B cell (primary cell): ENCODE data around the gene RNASEH1. TPM values are rescaled to one million over a fixed set of nuclear protein-coding genes. Genes with fewer than 3 reads are reported as not detected.

ENCODE experiments used
- ATAC-seq: fragments of 200-7000 bp; cut with Tn5 transposase; one replicate; pipeline ENCODE4 v1.10.0; 2021; ENCODE audit warnings: low read depth, mild to moderate bottlenecking, moderate number of reproducible peaks, moderate library complexity
- CTCF ChIA-PET: fragments of 350-600 bp; sonication (Branson Sonifier 250); formaldehyde crosslinking; loops from one replicate; lab custom pipeline; 2021; ENCODE audit warnings: antibody characterized with exemption, inconsistent platforms; lab: Charles Lee
- POLR2A ChIA-PET: fragments of 350-600 bp; sonication (Branson Sonifier 250); formaldehyde crosslinking; loops from one replicate; lab custom pipeline; 2021; ENCODE audit warnings: antibody characterized with exemption; lab: Charles Lee
- DNase-seq: peaks from one replicate; pipeline ENCODE4 v3.0.0; 2013
- H2AFZ ChIP-seq: 2 replicates; pipeline ENCODE4 v1.6.1; 2012; ENCODE audit warnings: mild to moderate bottlenecking, low read depth, low read length; ENCODE audit not compliant: insufficient read depth, poor library complexity, severe bottlenecking
- H3K27ac ChIP-seq, 2 donors: 1 replicate in 1 of 2; 2 replicates in 1 of 2; pipeline ENCODE4 v1.5.1; 2012 to 2013; ENCODE audit warnings: low read length in 2 of 2, mild to moderate bottlenecking in 2 of 2, moderate library complexity in 1 of 2
- H3K27me3 ChIP-seq, 4 experiments: fragments of 200-600 bp in 1 of 4; sonication (generic) in 1 of 4; replicated peaks in 1 of 4; 1 replicate in 2 of 4; 2 replicates in 2 of 4; pipeline versions ENCODE4 v1.6.1 to v1.7.0; 2013 to 2016; ENCODE audit warnings: low read length in 3 of 4, mild to moderate bottlenecking in 2 of 4, mixed read lengths in 1 of 4, moderate library complexity in 1 of 4; ENCODE audit not compliant: insufficient read depth in 4 of 4, control insufficient read depth in 3 of 4; ENCODE audit errors: control extremely low read depth in 1 of 4
- H3K36me3 ChIP-seq, 2 experiments: replicated peaks in 1 of 2; 1 replicate in 1 of 2; 2 replicates in 1 of 2; pipeline versions ENCODE4 v1.6.1 to v1.7.1; 2013; ENCODE audit warnings: low read length in 1 of 2; ENCODE audit not compliant: insufficient read depth in 2 of 2, control insufficient read depth in 1 of 2; ENCODE audit errors: control extremely low read depth in 1 of 2, extremely low read depth in 1 of 2
- H3K4me1 ChIP-seq, 2 donors: fragments of 200-600 bp in 1 of 2; sonication (generic) in 1 of 2; 1 replicate in 1 of 2; 2 replicates in 1 of 2; pipeline versions ENCODE4 v1.5.1 to v1.6.1; 2013 to 2017; ENCODE audit warnings: low read length in 2 of 2; ENCODE audit not compliant: control insufficient read depth in 2 of 2, insufficient read depth in 2 of 2
- H3K4me2 ChIP-seq: replicated peaks from 2 replicates; pipeline ENCODE3; 2012; ENCODE audit warnings: mild to moderate bottlenecking, low read depth, low read length; ENCODE audit not compliant: poor library complexity, severe bottlenecking
- H3K4me3 ChIP-seq, 5 experiments: fragments of 200-600 bp in 1 of 5; sonication (generic) in 1 of 5; 1 replicate in 3 of 5; 2 replicates in 2 of 5; pipeline versions ENCODE4 v1.5.1 to v1.7.0; 2011 to 2016; ENCODE audit warnings: low read length in 4 of 5, mild to moderate bottlenecking in 4 of 5, low read depth in 2 of 5, control low read depth in 1 of 5, moderate library complexity in 1 of 5; ENCODE audit not compliant: insufficient read depth in 1 of 5; ENCODE audit errors: control extremely low read depth in 1 of 5, extremely low read depth in 1 of 5
- H3K79me2 ChIP-seq: fragments of 200-600 bp; sonication (generic); one replicate; pipeline ENCODE4 v1.6.0; 2016; ENCODE audit warnings: low read length; ENCODE audit not compliant: control insufficient read depth, insufficient read depth
- H3K9ac ChIP-seq: fragments of 200-600 bp; sonication (generic); 2 replicates; pipeline ENCODE4 v1.6.1; 2017; ENCODE audit warnings: mild to moderate bottlenecking, low read length, moderate library complexity
- H3K9me3 ChIP-seq, 3 donors: one replicate each; pipeline versions ENCODE4 v1.6.1 to v1.7.1; 2013; ENCODE audit warnings: low read length in 2 of 3; ENCODE audit not compliant: control insufficient read depth in 2 of 3, insufficient read depth in 1 of 3; ENCODE audit errors: control extremely low read depth in 1 of 3
- H4K20me1 ChIP-seq: 2 replicates; pipeline ENCODE4 v1.6.0; 2012; ENCODE audit warnings: mild to moderate bottlenecking, low read length; ENCODE audit not compliant: insufficient read depth, control insufficient read depth, poor library complexity, severe bottlenecking
- H3K27ac Mint-ChIP-seq: one replicate; pipeline ENCODE4 v1.8.0; 2021; ENCODE audit warnings: mixed read lengths
- H3K27me3 Mint-ChIP-seq: one replicate; pipeline ENCODE4 v1.8.0; 2021; ENCODE audit warnings: mixed read lengths
- H3K4me1 Mint-ChIP-seq: one replicate; pipeline ENCODE4 v1.8.0; 2021; ENCODE audit warnings: mixed read lengths
- H3K4me3 Mint-ChIP-seq: one replicate; pipeline ENCODE4 v1.8.0; 2021; ENCODE audit warnings: mixed read lengths
- H3K9me3 Mint-ChIP-seq: one replicate; pipeline ENCODE4 v1.8.0; 2022; ENCODE audit warnings: mixed read lengths; ENCODE audit not compliant: insufficient read depth
- EZH2 ChIP-seq: IDR thresholded peaks from 2 replicates; pipeline ENCODE4 v1.6.1; 2012; ENCODE audit warnings: borderline replicate concordance, low read depth, mild to moderate bottlenecking, moderate library complexity, low read length; ENCODE audit not compliant: insufficient read depth, poor library complexity, severe bottlenecking
- WGBS: methylation state at CpG from one replicate; pipeline ENCODE4 v1.1.5; 2013; ENCODE audit warnings: missing lambda C conversion rate; ENCODE audit not compliant: insufficient coverage; 5-methylcytosine and 5-hydroxymethylcytosine counted together
- intact Hi-C: fragments of 100-400 bp; cut with micrococcal nuclease; formaldehyde crosslinking; loops from one replicate; pipeline ENCODE4 v1.10.0; 2022
- polyA plus RNA-seq: library from polyadenylated mRNA; depleted of rRNA; stranded (reverse); fragments of >200 nt; gene quantifications from 2 replicates; pipeline ENCODE4 v1.2.3, GENCODE V29; 2012
- total RNA-seq, 2 donors: library from RNA; stranded (reverse); fragments of 120-200 nt in 1 of 2; gene quantifications; 1 replicate in 1 of 2; 2 replicates in 1 of 2; pipeline versions ENCODE4 v1.2.3 to v1.2.4, GENCODE V29; 2013 to 2022
- TF ChIP-seq, protein P1 (sequence below): fragments of 200-600 bp; IDR thresholded peaks from one replicate; pipeline ENCODE4 v1.8.0; 2022; ENCODE audit warnings: antibody characterized with exemption, mild to moderate bottlenecking

The RNASEH1 gene
- total and polyA plus RNA-seq, 2 donors (not counting 1 experiment from before 2014, with no cell fraction given): 7.2 to 25.1 TPM

DNA sequence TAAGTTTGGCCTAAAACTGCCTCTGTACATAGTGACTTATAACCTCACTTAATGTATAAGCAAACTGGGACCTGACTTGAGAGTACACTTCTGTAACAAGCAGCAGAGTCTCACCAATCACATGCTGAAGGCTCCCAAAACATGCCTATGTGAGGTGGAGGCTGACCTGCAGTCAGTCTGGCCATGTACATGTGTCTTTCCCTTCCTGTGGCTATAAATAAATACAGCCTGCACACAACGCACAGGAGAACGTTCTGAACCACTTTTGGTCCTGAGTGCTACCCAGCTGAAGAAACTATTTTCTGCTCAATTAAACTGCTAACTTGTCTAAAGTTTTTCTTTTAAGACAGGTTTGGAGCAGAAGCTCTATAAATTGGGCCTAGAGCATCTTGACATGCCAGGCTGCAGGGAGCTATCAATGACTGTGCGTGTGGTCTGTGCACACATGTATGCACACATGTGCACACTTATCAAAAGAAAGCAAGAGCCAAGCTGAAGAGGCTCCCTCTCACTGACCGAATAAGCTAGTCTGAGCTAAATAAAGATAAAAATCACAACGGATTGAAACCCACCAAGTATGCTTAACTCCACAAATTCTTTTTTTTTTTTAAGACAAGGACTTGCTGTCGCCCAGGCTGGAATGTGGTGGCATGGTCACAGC lies 15.0 kb downstream of the RNASEH1 start:
- Histone ChIP-seq H3K9me3 (no peaks in the 10 kb centered on the region), H2AFZ (no peak overlapping the region), H3K79me2 (no peaks in the 10 kb centered on the region), H3K4me2 (no peak overlapping the region), H3K9ac (no peak overlapping the region), H3K4me1 (no peaks in the 10 kb centered on the region), H3K27me3 (no peaks in the 10 kb centered on the region), H3K36me3 (peaks cover 13 to 57% of the 10 kb centered on the region in 2 experiments), H4K20me1 (no peaks in the 10 kb centered on the region), H3K4me3 (no peak overlapping the region), H3K27ac (no peak overlapping the region)
- H3K4me1 Mint-ChIP-seq: no peaks in the 10 kb centered on the region
- CTCF ChIA-PET: interaction anchor here (0.8 kb wide), 1 partner anchor 19 kb away, joined by 4 read pairs; no protein-coding TSS in a partner anchor
- TF ChIP-seq EZH2: no peak
- TF ChIP-seq, protein P1, sequence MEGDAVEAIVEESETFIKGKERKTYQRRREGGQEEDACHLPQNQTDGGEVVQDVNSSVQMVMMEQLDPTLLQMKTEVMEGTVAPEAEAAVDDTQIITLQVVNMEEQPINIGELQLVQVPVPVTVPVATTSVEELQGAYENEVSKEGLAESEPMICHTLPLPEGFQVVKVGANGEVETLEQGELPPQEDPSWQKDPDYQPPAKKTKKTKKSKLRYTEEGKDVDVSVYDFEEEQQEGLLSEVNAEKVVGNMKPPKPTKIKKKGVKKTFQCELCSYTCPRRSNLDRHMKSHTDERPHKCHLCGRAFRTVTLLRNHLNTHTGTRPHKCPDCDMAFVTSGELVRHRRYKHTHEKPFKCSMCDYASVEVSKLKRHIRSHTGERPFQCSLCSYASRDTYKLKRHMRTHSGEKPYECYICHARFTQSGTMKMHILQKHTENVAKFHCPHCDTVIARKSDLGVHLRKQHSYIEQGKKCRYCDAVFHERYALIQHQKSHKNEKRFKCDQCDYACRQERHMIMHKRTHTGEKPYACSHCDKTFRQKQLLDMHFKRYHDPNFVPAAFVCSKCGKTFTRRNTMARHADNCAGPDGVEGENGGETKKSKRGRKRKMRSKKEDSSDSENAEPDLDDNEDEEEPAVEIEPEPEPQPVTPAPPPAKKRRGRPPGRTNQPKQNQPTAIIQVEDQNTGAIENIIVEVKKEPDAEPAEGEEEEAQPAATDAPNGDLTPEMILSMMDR: no peak
- no peaks in the 10 kb centered on the region for H3K9me3 Mint-ChIP-seq
- DNase-seq (no peak), ATAC-seq (no peak)
- WGBS: 100% methylated on average over 3 of the region's 6 CpGs
- no peak overlapping the region for H3K27ac Mint-ChIP-seq
- intact Hi-C loops: no loop called here
- no peak overlapping the region for H3K4me3 Mint-ChIP-seq
- POLR2A ChIA-PET: no interaction called here
- H3K27me3 Mint-ChIP-seq: no peaks in the 10 kb centered on the region

DNA sequence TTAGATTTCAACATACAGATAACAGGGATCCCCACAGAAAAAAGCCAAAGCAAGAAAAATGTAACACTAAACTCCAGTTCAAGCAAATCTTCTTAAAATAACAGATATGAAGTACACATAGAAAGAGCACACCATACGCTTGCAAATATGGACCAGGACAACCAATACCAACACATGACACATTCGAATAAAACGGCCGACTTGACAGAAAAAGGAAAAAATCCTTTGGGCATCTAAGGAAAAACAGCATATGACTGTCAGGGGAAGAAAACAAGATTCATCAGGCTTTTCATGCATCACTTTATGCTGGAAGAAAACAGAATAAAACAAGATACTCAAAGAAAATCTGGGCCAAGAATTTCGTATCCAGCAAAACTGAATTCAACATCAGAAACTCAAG lies 16.0 kb downstream of the RNASEH1 start:
- H3K27ac Mint-ChIP-seq: no peak overlapping the region
- CTCF ChIA-PET: no interaction called here

More for the DNA sequence above, 16.0 kb downstream of the RNASEH1 start:
- Histone ChIP-seq H3K4me1 (no peaks in the 10 kb centered on the region), H4K20me1 (no peaks in the 10 kb centered on the region), H3K27ac (no peak overlapping the region), H3K9me3 (no peaks in the 10 kb centered on the region), H3K79me2 (no peaks in the 10 kb centered on the region), H3K9ac (no peak overlapping the region), H3K4me2 (no peak overlapping the region), H2AFZ (no peak overlapping the region), H3K36me3 (peaks cover 9 to 50% of the 10 kb centered on the region in 2 experiments), H3K27me3 (no peaks in the 10 kb centered on the region), H3K4me3 (no peak overlapping the region)
- Mint-ChIP-seq H3K27me3 (no peaks in the 10 kb centered on the region), H3K9me3 (no peaks in the 10 kb centered on the region), H3K4me1 (no peaks in the 10 kb centered on the region), H3K4me3 (no peak overlapping the region)
- intact Hi-C loops: no loop called here
- TF ChIP-seq EZH2: no peak
- TF ChIP-seq, protein P1: no peak
- ATAC-seq (no peak), DNase-seq (no peak)
- POLR2A ChIA-PET: no interaction called here
- WGBS: 100% methylated on average over 1 of the region's 5 CpGs
